Upper lobe of left lung (tissue), 6 donors: ENCODE measurements around the gene GNG8. TPM values are rescaled to one million over a fixed set of nuclear protein-coding genes. Genes with fewer than 3 reads are reported as not detected.
A peak's percentile ranks its signal among the peaks of the same experiment; 100 is the strongest.

ENCODE experiments used
- ATAC-seq, 2 donors: fragments of 200-7000 bp; cut with Tn5 transposase; one replicate each; pipeline ENCODE4 v1.9.1; 2022; ENCODE audit warnings: mild to moderate bottlenecking in 2 of 2, moderate library complexity in 2 of 2; ENCODE audit not compliant: low FRiP score in 2 of 2
- DNase-seq, 2 donors: peaks; one replicate each; pipeline ENCODE4 v3.0.0-alpha.2; 2019 to 2020
- H3K27ac ChIP-seq, 4 donors: fragments of 200-600 bp; sonication (generic); one replicate each; pipeline ENCODE4 v1.5.1; 2016 to 2019
- H3K27me3 ChIP-seq, 4 donors: fragments of 200-600 bp; sonication (generic); one replicate each; pipeline ENCODE4 v1.5.1; 2017 to 2019
- H3K36me3 ChIP-seq, 4 donors: fragments of 200-600 bp; sonication (generic); one replicate each; pipeline ENCODE4 v1.5.1; 2016 to 2019
- H3K4me1 ChIP-seq, 4 donors: fragments of 200-600 bp; sonication (generic); one replicate each; pipeline ENCODE4 v1.5.1; 2018 to 2019
- H3K4me3 ChIP-seq, 4 donors: fragments of 200-600 bp; sonication (generic); one replicate each; pipeline ENCODE4 v1.5.1; 2017 to 2019; ENCODE audit warnings: mild to moderate bottlenecking in 2 of 4, moderate library complexity in 1 of 4
- H3K9me3 ChIP-seq, 4 donors: fragments of 200-600 bp; sonication (generic); one replicate each; pipeline ENCODE4 v1.5.1; 2018 to 2019
- EP300 ChIP-seq, 4 donors: sonication (generic); formaldehyde crosslinking; IDR thresholded peaks; one replicate each; pipeline ENCODE4 v1.5.1; 2017; ENCODE audit warnings: antibody characterized with exemption in 4 of 4, control low read depth in 2 of 4
- POLR2A ChIP-seq, 4 donors: fragments of 450-650 bp; IDR thresholded peaks; one replicate each; pipeline ENCODE4 v1.5.1; 2016 to 2017; ENCODE audit warnings: antibody characterized with exemption in 4 of 4, mild to moderate bottlenecking in 2 of 4
- POLR2AphosphoS5 ChIP-seq, 2 donors: sonication (generic); formaldehyde crosslinking; IDR thresholded peaks; one replicate each; pipeline ENCODE4 v1.5.1; 2017; ENCODE audit warnings: antibody characterized with exemption in 2 of 2
- WGBS, 2 donors: methylation state at CpG; one replicate each; pipeline ENCODE4 v1.1.5; 2017 to 2018; 5-methylcytosine and 5-hydroxymethylcytosine counted together
- total RNA-seq, 6 donors: library from RNA; depleted of rRNA in 4 of 6; stranded (reverse); fragments of >200 nt in 4 of 6; gene quantifications; one replicate each; pipeline versions ENCODE4 v1.1.0 to v1.2.1, GENCODE V29; 2016 to 2021
- TF ChIP-seq, protein P1 (sequence below), 6 experiments: fragments of 450-650 bp in 4 of 6; fragments of 200-600 bp in 2 of 6; sonication (generic) in 2 of 6; IDR thresholded peaks; one replicate each; pipeline ENCODE4 v1.5.1; 2016 to 2019; ENCODE audit warnings: antibody characterized with exemption in 6 of 6
- donor health status: DM: no; HTN: no; CAD: no; lungs with moderate emphysema.
- donor health status: DM: no; HTN: yes; CAD: no; lungs with severe emphysema.

The GNG8 gene
- total RNA-seq, 6 donors from 2014 or later, result not detected

DNA sequence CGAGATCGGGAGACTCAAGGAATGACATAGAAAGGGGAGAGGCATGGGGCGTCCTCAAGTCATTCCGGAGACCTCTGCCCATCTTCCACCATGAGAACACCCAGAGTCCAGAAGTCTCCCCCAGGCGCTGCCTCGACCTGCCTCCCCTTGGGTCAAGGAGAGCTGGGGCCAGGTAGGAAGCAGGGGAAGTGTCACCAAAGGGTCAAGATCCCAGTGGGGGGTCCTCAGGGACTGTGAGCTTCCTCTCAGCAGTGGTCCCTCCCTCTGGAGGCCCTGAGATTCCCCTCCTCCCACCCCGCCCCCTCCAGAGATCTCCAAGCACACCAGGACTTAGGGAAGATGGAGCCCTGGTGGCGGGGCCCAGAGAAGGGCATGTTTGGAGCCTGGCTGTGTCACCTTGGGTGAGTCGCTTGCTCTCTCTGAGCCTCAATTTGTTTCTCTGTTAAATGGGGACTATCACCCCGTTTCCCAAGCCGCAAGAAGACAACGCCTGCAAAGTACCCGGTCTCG lies 24.1 kb upstream of the GNG8 start:
- ATAC-seq, result no peak
- 4 to 7% methylated on average over 6 to 11 of the region's 14 CpGs for WGBS, 2 donors
- Histone ChIP-seq H3K27ac (peak overlapping the region; percentile 53 to 83 (median 76)), H3K9me3 (no peaks in the 10 kb centered on the region), H3K4me1 (peaks cover 20 to 29% (median 27%) of the 10 kb centered on the region in 4 donors), H3K4me3 (peak overlapping the region in 3 of 4 donors; percentile 46 to 61 (median 56)), H3K36me3 (no peaks in the 10 kb centered on the region), H3K27me3 (peaks cover 0 to 20% (median 11%) of the 10 kb centered on the region in 4 donors)
- TF ChIP-seq POLR2AphosphoS5 (IDR thresholded peaks at IDR 0.05), result no peak
- TF ChIP-seq POLR2A (IDR thresholded peaks at IDR 0.05), result no peak
- TF ChIP-seq, protein P1, sequence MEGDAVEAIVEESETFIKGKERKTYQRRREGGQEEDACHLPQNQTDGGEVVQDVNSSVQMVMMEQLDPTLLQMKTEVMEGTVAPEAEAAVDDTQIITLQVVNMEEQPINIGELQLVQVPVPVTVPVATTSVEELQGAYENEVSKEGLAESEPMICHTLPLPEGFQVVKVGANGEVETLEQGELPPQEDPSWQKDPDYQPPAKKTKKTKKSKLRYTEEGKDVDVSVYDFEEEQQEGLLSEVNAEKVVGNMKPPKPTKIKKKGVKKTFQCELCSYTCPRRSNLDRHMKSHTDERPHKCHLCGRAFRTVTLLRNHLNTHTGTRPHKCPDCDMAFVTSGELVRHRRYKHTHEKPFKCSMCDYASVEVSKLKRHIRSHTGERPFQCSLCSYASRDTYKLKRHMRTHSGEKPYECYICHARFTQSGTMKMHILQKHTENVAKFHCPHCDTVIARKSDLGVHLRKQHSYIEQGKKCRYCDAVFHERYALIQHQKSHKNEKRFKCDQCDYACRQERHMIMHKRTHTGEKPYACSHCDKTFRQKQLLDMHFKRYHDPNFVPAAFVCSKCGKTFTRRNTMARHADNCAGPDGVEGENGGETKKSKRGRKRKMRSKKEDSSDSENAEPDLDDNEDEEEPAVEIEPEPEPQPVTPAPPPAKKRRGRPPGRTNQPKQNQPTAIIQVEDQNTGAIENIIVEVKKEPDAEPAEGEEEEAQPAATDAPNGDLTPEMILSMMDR (IDR thresholded peaks at IDR 0.05), result no peak
- TF ChIP-seq EP300 (IDR thresholded peaks at IDR 0.05), result no peak
- no peak for DNase-seq

DNA sequence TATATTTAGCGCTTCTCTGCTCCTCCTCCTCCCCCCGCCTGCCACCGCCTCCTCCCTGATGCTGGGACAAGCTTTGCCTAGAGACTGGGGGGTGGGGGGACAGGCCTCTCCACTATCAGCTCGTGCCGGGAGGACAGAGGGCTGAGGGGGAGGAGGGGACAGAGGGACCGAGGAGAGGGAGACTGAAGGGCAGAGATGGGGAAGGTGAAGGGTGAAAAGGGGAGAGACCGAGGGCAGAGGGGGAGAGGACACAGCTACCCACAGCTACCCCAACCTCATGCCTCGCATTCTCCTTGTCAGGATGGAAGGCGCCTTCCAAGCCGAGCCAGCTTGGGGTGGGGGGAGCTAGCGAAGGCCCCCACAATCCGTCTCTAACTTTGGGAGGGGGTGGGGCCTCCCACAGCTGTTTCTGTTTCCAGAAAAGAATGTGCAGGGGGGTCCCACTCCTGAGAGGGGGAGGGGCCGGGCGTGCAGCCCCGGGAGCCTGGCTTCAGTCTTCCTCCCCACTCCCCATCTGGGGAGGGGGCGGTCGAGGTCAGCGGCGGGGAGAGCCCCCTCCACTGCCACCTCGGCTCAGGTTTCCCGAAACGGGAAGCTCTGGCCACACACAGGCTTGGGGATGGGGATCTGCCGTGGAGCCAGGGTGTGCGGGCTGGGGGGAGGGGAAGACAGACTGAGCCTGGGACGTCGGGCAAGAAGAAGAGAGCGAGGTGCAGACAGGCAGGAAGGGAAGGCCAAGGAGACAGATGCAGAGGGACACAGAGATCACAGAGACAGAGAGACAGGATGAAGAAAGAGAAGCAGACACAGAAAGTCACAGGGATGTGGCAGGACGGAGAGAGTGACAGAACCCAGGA lies 23.4 kb upstream of the GNG8 start:
- no peaks in the 10 kb centered on the region for H3K36me3 ChIP-seq
- H3K9me3 ChIP-seq, result no peaks in the 10 kb centered on the region
- 4 to 7% methylated on average over 25 to 27 of the region's 28 CpGs for WGBS, 2 donors
- peaks cover 0 to 20% (median 11%) of the 10 kb centered on the region in 4 donors for H3K27me3 ChIP-seq
- TF ChIP-seq, protein P1 (IDR thresholded peaks at IDR 0.05), result no peak
- TF ChIP-seq POLR2A (IDR thresholded peaks at IDR 0.05) (no peak), EP300 (IDR thresholded peaks at IDR 0.05) (no peak), POLR2AphosphoS5 (IDR thresholded peaks at IDR 0.05) (no peak)
- H3K4me3 ChIP-seq, result peak overlapping the region in 3 of 4 donors; percentile 46 to 61 (median 56)
- peak overlapping the region; percentile 53 to 83 (median 76) for H3K27ac ChIP-seq
- peak in 1 of 2 donors; percentile 75 for DNase-seq
- H3K4me1 ChIP-seq, result peaks cover 20 to 29% (median 27%) of the 10 kb centered on the region in 4 donors
- ATAC-seq, result no peak

- H3K9me3 ChIP-seq, result no peaks in the 10 kb centered on the region
- WGBS, 2 donors, result 89 to 96% methylated on average over 5 of the region's 5 CpGs
- no peaks in the 10 kb centered on the region for H3K36me3 ChIP-seq
Observed at GRCh38 chr19:46656541-46656940, 20.5 kb upstream of the GNG8 start.

DNA sequence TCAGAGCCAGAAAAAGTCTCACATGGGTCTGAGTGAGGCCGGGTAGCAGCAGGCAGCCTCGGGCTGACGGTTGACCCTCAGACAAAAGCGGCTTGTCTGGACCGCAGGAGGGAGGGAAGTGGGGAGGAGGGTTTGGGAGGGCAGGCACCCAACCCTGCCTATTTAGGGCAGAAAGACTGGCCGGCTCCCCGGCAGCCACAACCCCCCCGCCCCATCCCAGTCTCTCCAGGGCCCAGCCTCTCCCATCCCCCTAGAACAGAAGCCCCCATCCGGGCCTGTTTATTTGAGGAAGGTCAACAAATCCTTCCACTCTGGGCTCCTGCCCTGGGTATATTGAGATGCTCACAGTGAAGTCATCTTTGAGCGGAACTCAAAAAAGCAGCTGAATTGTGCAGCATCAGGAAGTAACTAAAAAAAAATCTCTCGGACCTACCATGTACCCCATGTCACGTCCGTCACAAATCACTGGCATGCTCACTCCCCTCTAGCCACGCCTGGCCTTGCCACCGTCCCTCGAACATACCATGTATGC lies 18.7 kb upstream of the GNG8 start:
- TF ChIP-seq POLR2AphosphoS5 (IDR thresholded peaks at IDR 0.05), result no peak
- TF ChIP-seq, protein P1 (IDR thresholded peaks at IDR 0.05), result no peak
- DNase-seq, result no peak
- H3K4me3 ChIP-seq, result no peak overlapping the region
- ATAC-seq, result no peak
- H3K36me3 ChIP-seq, result no peaks in the 10 kb centered on the region
- peaks cover 4 to 10% (median 8%) of the 10 kb centered on the region in 4 donors for H3K4me1 ChIP-seq
- WGBS, 2 donors, result 47 to 53% methylated on average over 12 to 16 of the region's 16 CpGs
- peaks cover 0 to 11% (median 5%) of the 10 kb centered on the region in 4 donors for H3K27me3 ChIP-seq
- H3K27ac ChIP-seq, result peak overlapping the region in 2 of 4 donors; percentile 21 to 35
- H3K9me3 ChIP-seq, result no peaks in the 10 kb centered on the region

More at GRCh38 chr19:46656541-46656940, 20.5 kb upstream of the GNG8 start:
- peaks cover 0 to 20% (median 11%) of the 10 kb centered on the region in 4 donors for H3K27me3 ChIP-seq
- H3K27ac ChIP-seq, result no peak overlapping the region
- TF ChIP-seq POLR2AphosphoS5 (IDR thresholded peaks at IDR 0.05) (no peak), POLR2A (IDR thresholded peaks at IDR 0.05) (no peak), EP300 (IDR thresholded peaks at IDR 0.05) (no peak)
- TF ChIP-seq, protein P1 (IDR thresholded peaks at IDR 0.05), result no peak
- DNase-seq (no peak), ATAC-seq (no peak)
- no peak overlapping the region for H3K4me3 ChIP-seq
- peaks cover 16 to 25% (median 21%) of the 10 kb centered on the region in 4 donors for H3K4me1 ChIP-seq
